Colonic mucosa (tissue), 4 donors: Measurements from ENCODE around the gene GUCY2F. TPM values are rescaled to one million over a fixed set of nuclear protein-coding genes. Genes with fewer than 3 reads are reported as not detected.

Source experiments
- DNase-seq: peaks from one replicate; pipeline ENCODE4 v3.0.0-alpha.2; 2020
- H3K27ac ChIP-seq: fragments of 200-600 bp; one replicate; pipeline ENCODE4 v1.8.0; 2021
- H3K27me3 ChIP-seq: fragments of 200-600 bp; one replicate; pipeline ENCODE4 v1.8.0; 2021
- H3K36me3 ChIP-seq: fragments of 200-600 bp; one replicate; pipeline ENCODE4 v1.8.0; 2021
- H3K4me1 ChIP-seq: fragments of 200-600 bp; one replicate; pipeline ENCODE4 v1.8.0; 2021; ENCODE audit warnings: mild to moderate bottlenecking
- H3K4me3 ChIP-seq: fragments of 200-600 bp; one replicate; pipeline ENCODE4 v1.8.0; 2021
- H3K9ac ChIP-seq, 2 donors: one replicate each; pipeline ENCODE4 v1.7.0; 2013; ENCODE audit warnings: control low read depth in 2 of 2, low read depth in 2 of 2, low read length in 2 of 2
- H3K9me3 ChIP-seq: fragments of 200-600 bp; one replicate; pipeline ENCODE4 v1.8.0; 2021
- CTCF ChIP-seq: fragments of 200-600 bp; IDR thresholded peaks from one replicate; pipeline ENCODE4 v1.8.0; 2022; ENCODE audit warnings: antibody characterized with exemption, mild to moderate bottlenecking
- intact Hi-C: fragments of 100-400 bp; cut with DNase I; formaldehyde crosslinking; loops from one replicate; pipeline ENCODE4 v1.14.1; 2022
- total RNA-seq, 2 donors: library from RNA; stranded (reverse); fragmentation: NEBNext Ultra II Directional in 1 of 2; extraction: Animal tissue kit (Norgen Biotek cat#: 25700) in 1 of 2; gene quantifications; one replicate each; pipeline ENCODE4 v1.2.1, GENCODE V29; 2021
- donor health status: healthy.
- donor health status: DM: no; HTN: no; CAD: no.
- donor health status: DM: no; HTN: no; CAD: no.

Gene GUCY2F
- total RNA-seq, 2 donors from 2014 or later = not detected

GRCh38 chrX:109327251-109327650 lies 154.6 kb downstream of the GUCY2F start:
- Histone ChIP-seq H3K36me3 (no peaks in the 10 kb centered on the region), H3K4me1 (no peaks in the 10 kb centered on the region), H3K4me3 (no peak overlapping the region), H3K27ac (no peak overlapping the region), H3K9me3 (no peaks in the 10 kb centered on the region), H3K9ac (no peak overlapping the region), H3K27me3 (no peaks in the 10 kb centered on the region)
- intact Hi-C loops = no loop called here
- TF ChIP-seq CTCF = no peak
- DNase-seq = no peak

Other genes with a start within 250 kb of the GUCY2F start
- 1 to 10 TPM; 7.4 to 8.4 TPM for gene NXT2, start 54.8 kb upstream of the GUCY2F start, total RNA-seq
- gene KCNE5, start 143.1 kb upstream of the GUCY2F start, total RNA-seq = not detected